Lower lobe of right lung (tissue), 2 donors: ENCODE data around the gene MORN5. TPM values are rescaled to one million over a fixed set of nuclear protein-coding genes. Genes with fewer than 3 reads are reported as not detected.
A peak's percentile ranks its signal among the peaks of the same experiment; 100 is the strongest.

Experiments
- ATAC-seq, 2 donors: fragments of 200-7000 bp; cut with Tn5 transposase; one replicate each; pipeline ENCODE4 v1.9.1; 2020 to 2022; ENCODE audit warnings: mild to moderate bottlenecking in 2 of 2, moderate library complexity in 2 of 2
- DNase-seq: peaks from one replicate; pipeline ENCODE4 v3.0.0-alpha.2; 2020
- H3K27ac ChIP-seq: fragments of 200-600 bp; one replicate; pipeline ENCODE4 v1.8.0; 2022
- H3K27me3 ChIP-seq: fragments of 200-600 bp; one replicate; pipeline ENCODE4 v1.8.0; 2022; ENCODE audit warnings: low read depth
- H3K36me3 ChIP-seq: fragments of 200-600 bp; one replicate; pipeline ENCODE4 v1.8.0; 2022; ENCODE audit warnings: mild to moderate bottlenecking
- H3K4me1 ChIP-seq: fragments of 200-600 bp; one replicate; pipeline ENCODE4 v1.8.0; 2022
- H3K4me3 ChIP-seq: fragments of 200-600 bp; one replicate; pipeline ENCODE4 v1.8.0; 2022; ENCODE audit warnings: mild to moderate bottlenecking
- H3K9me3 ChIP-seq: fragments of 200-600 bp; one replicate; pipeline ENCODE4 v1.8.0; 2022
- CTCF ChIP-seq: fragments of 200-600 bp; IDR thresholded peaks from one replicate; pipeline ENCODE4 v1.8.0; 2022; ENCODE audit warnings: antibody characterized with exemption, mild to moderate bottlenecking
- intact Hi-C: fragments of 100-400 bp; cut with DNase I; formaldehyde crosslinking; loops from one replicate; pipeline ENCODE4 v1.11.0; 2022
- total RNA-seq: library from RNA; stranded (reverse); fragmentation: NEBNext Ultra II Directional; extraction: Animal tissue kit (Norgen Biotek cat#: 25700); gene quantifications from one replicate; pipeline ENCODE4 v1.2.1, GENCODE V29; 2021
- donor health status: DM: no; HTN: yes; CAD: no; lungs with severe emphysema.

The MORN5 gene
- total RNA-seq, 1 donor from 2014 or later, result 7.7 TPM

- Histone ChIP-seq H3K4me3 (no peak overlapping the region), H3K4me1 (no peaks in the 10 kb centered on the region), H3K36me3 (no peaks in the 10 kb centered on the region), H3K27me3 (peaks cover 10% of the 10 kb centered on the region), H3K27ac (no peak overlapping the region), H3K9me3 (no peaks in the 10 kb centered on the region)
- intact Hi-C loops, result no loop called here
- ATAC-seq (no peak), DNase-seq (no peak)
- TF ChIP-seq CTCF, result no peak
These were observed 26.6 kb downstream of the MORN5 start for GRCh38 chr9:122186301-122186700.

- Histone ChIP-seq H3K4me1 (no peaks in the 10 kb centered on the region), H3K36me3 (no peaks in the 10 kb centered on the region), H3K9me3 (no peaks in the 10 kb centered on the region), H3K4me3 (no peak overlapping the region), H3K27ac (no peak overlapping the region), H3K27me3 (peaks cover 10% of the 10 kb centered on the region)
- DNase-seq (no peak), ATAC-seq (no peak)
- intact Hi-C loops, result no loop called here
- no peak for TF ChIP-seq CTCF
These were observed 27.2 kb downstream of the MORN5 start for GRCh38 chr9:122186777-122187470.

GRCh38 chr9:122188369-122188768, 28.7 kb downstream of the MORN5 start:
- H3K4me3 ChIP-seq, result no peak overlapping the region
- intact Hi-C loops, result no loop called here
- TF ChIP-seq CTCF, result no peak

GRCh38 chr9:122190597-122191381, 31.1 kb downstream of the MORN5 start:
- H3K4me3 ChIP-seq, result no peak overlapping the region
- H3K4me1 ChIP-seq, result no peaks in the 10 kb centered on the region
- H3K27ac ChIP-seq, result no peak overlapping the region
- no peaks in the 10 kb centered on the region for H3K27me3 ChIP-seq
- no peak for TF ChIP-seq CTCF
- H3K9me3 ChIP-seq, result no peaks in the 10 kb centered on the region
- ATAC-seq (peak in 1 of 2 donors; percentile 31), DNase-seq (no peak)
- intact Hi-C loops, result no loop called here
- no peaks in the 10 kb centered on the region for H3K36me3 ChIP-seq

More at GRCh38 chr9:122188369-122188768, 28.7 kb downstream of the MORN5 start:
- ATAC-seq, result no peak
- Histone ChIP-seq H3K27me3 (no peaks in the 10 kb centered on the region), H3K36me3 (no peaks in the 10 kb centered on the region), H3K9me3 (no peaks in the 10 kb centered on the region), H3K27ac (no peak overlapping the region), H3K4me1 (no peaks in the 10 kb centered on the region)
- DNase-seq, result no peak

- no peaks in the 10 kb centered on the region for H3K27me3 ChIP-seq
- ATAC-seq (peak in 1 of 2 donors; percentile 5), DNase-seq (no peak)
- no peaks in the 10 kb centered on the region for H3K9me3 ChIP-seq
- intact Hi-C loops, result no loop called here
- H3K4me1 ChIP-seq, result no peaks in the 10 kb centered on the region
- no peak overlapping the region for H3K4me3 ChIP-seq
- H3K27ac ChIP-seq, result no peak overlapping the region
- H3K36me3 ChIP-seq, result no peaks in the 10 kb centered on the region
- no peak for TF ChIP-seq CTCF
These were observed 31.9 kb downstream of the MORN5 start for GRCh38 chr9:122191584-122191983.
